Measurements from ENCODE around the gene ATAD5.

GRCh38 chr17:30897311-30897710, 65.5 kb downstream of the ATAD5 start:
- TF ChIP-seq CTCF (IDR thresholded peaks at IDR 0.05) (no peak), POLR2A (IDR thresholded peaks at IDR 0.05) (no peak)

All from breast epithelium (tissue), 3 donors.